ENCODE data around the gene AMD1. TPM values are rescaled to one million over a fixed set of nuclear protein-coding genes. Genes with fewer than 3 reads are reported as not detected.
"Not testable (repeated sequence)": the region's sequence is repeated elsewhere in the genome, so short reads cannot be mapped to it uniquely, and the experiment has no call there.

Gene AMD1
- total RNA-seq, 3 donors from 2014 or later, result 44.9 to 75.9 (median 72.8) TPM

DNA sequence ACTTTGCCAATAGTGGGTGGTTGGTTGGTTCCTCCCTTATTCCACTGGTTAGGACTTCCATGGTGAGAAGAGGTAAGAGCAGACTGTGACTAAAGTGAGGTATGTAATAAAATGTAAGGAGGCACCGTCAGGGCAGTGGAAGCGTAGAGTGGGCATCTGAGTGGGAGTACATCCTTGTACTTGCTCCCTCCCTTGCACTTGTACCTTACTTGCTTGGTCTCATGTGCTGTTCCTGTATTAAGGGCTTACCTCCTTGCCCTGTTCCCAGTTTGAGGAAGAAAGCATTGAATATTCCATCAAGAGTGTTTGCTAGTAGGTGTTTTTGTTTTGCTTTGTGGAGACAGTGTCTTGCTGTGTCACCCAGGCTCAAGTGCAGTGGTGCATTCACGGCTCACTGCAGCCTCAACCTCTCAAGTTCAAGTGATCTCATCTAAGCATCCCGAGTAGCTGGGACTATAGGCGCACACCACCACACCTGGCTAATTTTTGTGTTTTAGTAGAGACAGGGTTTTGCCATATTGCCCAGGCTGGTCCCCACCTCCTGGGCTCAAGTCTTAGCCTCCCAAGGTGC, 25.5 kb downstream of the AMD1 start:
- no peak for ATAC-seq
- no peak for TF ChIP-seq CTCF (IDR thresholded peaks at IDR 0.05)
- DNase-seq, result no peak
- intact Hi-C loops (cut with DNase I, micrococcal nuclease), result no loop called here
- no peaks in the 10 kb centered on the region for H3K4me1 ChIP-seq (ENCODE audit: low read depth)
- no peak overlapping the region for H3K4me3 ChIP-seq
- no peaks in the 10 kb centered on the region for H3K36me3 ChIP-seq (ENCODE audit: low read depth)
- peaks cover 18% of the 10 kb centered on the region for H3K9me3 ChIP-seq

- H3K4me3 ChIP-seq; intact Hi-C loops (cut with DNase I, micrococcal nuclease); ATAC-seq; H3K36me3 ChIP-seq (ENCODE audit: low read depth); H3K4me1 ChIP-seq (ENCODE audit: low read depth); DNase-seq: not testable (repeated sequence)
- peaks cover 27% of the 10 kb centered on the region for H3K9me3 ChIP-seq
These were observed 27.0 kb downstream of the AMD1 start for GRCh38 chr6:110901601-110902000.

DNA sequence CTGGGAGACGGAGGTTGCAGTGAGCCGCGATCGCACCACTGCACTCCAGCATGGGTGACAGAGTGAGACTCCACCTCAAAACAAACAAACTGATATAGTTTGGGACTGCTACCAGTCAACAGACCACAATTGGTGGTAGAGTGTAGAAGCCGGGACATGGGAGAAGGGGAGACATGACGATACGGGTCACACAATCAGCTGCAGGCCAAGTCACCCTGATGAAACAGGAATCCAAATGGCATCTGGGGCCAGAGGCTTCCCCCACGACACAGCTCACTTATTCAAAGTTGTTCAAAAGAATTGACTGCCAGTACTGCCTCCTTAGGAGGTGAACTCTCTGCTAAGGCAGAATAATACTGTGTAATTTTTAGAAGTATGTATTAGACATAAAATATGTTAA, 27.5 kb downstream of the AMD1 start:
- TF ChIP-seq CTCF (IDR thresholded peaks at IDR 0.05), result no peak
- intact Hi-C loops (cut with DNase I, micrococcal nuclease), result no loop called here
- ATAC-seq, result no peak
- DNase-seq, result no peak
- Histone ChIP-seq H3K36me3 (ENCODE audit: low read depth) (no peaks in the 10 kb centered on the region), H3K9me3 (peaks cover 32% of the 10 kb centered on the region), H3K4me3 (no peak overlapping the region), H3K4me1 (ENCODE audit: low read depth) (no peaks in the 10 kb centered on the region)

DNA sequence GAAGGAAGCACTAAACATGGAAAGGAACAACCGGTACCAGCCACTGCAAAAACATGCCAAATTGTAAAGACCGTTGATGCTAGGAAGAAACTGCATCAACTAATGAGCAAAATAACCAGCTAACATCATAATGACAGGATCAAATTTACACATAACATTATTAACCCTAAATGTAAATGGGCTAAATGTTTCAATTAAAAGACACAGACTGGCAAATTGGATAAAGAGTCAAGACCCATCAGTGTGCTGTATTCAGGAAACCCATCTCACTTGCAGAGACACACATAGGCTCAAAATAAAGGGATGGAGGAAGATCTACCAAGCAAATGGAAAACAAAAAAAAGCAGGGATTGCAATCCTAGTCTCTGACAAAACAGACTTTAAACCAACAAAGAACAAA, 31.7 kb downstream of the AMD1 start:
- intact Hi-C loops (cut with DNase I, micrococcal nuclease); ATAC-seq; DNase-seq; H3K4me3 ChIP-seq; H3K4me1 ChIP-seq (ENCODE audit: low read depth); H3K36me3 ChIP-seq (ENCODE audit: low read depth): not testable (repeated sequence)
- peaks cover 47% of the 10 kb centered on the region for H3K9me3 ChIP-seq

GRCh38 chr6:110930781-110931180, 56.2 kb downstream of the AMD1 start:
- Histone ChIP-seq H3K4me1 (ENCODE audit: low read depth) (no peaks in the 10 kb centered on the region), H3K4me3 (no peak overlapping the region), H3K36me3 (ENCODE audit: low read depth) (no peaks in the 10 kb centered on the region), H3K9me3 (no peaks in the 10 kb centered on the region)
- no peak for DNase-seq
- no peak for TF ChIP-seq CTCF (IDR thresholded peaks at IDR 0.05)
- no peak for ATAC-seq
- intact Hi-C loops (cut with DNase I, micrococcal nuclease), result no loop called here

DNA sequence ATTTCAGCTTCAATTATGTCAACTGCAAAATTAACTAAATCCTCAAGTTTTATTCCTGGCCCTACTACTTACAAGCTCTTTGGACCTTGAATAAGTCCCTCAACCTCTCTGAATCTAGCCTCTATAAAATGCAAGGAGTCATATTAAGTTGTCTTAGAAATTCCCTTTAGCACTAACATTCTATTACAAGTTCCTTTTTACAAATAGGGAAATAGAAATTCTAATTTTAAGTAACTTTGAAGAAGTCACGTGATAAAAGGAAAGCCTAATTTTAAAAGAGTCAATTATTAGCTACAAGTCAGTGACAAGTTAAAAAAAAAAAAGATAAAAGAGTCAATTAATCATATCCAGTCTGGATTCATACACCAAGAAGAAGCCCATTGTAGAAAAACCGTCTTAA, 59.3 kb downstream of the AMD1 start:
- H3K4me1 ChIP-seq (ENCODE audit: low read depth), result no peaks in the 10 kb centered on the region
- H3K4me3 ChIP-seq, result no peak overlapping the region
- intact Hi-C loops (cut with DNase I, micrococcal nuclease), result no loop called here
- H3K9me3 ChIP-seq, result no peaks in the 10 kb centered on the region
- H3K36me3 ChIP-seq (ENCODE audit: low read depth), result no peaks in the 10 kb centered on the region
- no peak for DNase-seq
- ATAC-seq, result no peak
- no peak for TF ChIP-seq CTCF (IDR thresholded peaks at IDR 0.05)

DNA sequence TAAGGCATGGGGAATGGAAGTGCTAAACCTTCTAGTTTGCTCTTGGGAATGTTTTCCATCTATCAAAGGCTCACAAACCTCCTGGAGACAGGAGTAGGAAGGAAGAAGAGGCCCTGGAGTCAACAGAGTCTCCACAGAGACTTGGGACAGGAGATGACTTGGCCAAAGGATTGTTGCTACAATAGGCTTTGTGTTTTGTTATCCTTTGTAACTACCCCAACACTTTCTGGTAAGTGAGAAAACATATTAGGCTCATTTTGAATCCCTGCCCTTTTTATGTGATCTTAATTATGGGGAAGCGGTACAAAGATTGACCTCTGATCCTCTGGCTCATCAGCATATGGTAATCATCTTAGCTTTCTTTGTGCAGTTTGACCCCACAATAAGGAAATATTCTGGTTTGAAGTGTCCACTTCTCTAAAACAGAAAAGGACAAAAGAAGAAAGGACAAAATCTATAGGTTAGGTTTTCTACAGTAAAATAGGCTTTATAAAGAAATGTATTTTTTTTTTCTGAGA, 59.9 kb downstream of the AMD1 start:
- intact Hi-C loops (cut with DNase I, micrococcal nuclease), result no loop called here
- no peak for DNase-seq

More for the DNA sequence above, 59.9 kb downstream of the AMD1 start:
- Histone ChIP-seq H3K36me3 (ENCODE audit: low read depth) (no peaks in the 10 kb centered on the region), H3K9me3 (no peaks in the 10 kb centered on the region), H3K4me1 (ENCODE audit: low read depth) (no peaks in the 10 kb centered on the region), H3K4me3 (no peak overlapping the region)
- no peak for TF ChIP-seq CTCF (IDR thresholded peaks at IDR 0.05)
- ATAC-seq, result peak; percentile 56

Measured in mucosa of descending colon (tissue), 3 donors.